ENCODE results near the gene BORCS5. TPM values are rescaled to one million over a fixed set of nuclear protein-coding genes. Genes with fewer than 3 reads are reported as not detected.
A peak's percentile ranks its signal among the peaks of the same experiment; 100 is the strongest.

The BORCS5 gene
- total and polyA plus RNA-seq, 8 donors: 7.7 to 13.5 (median 9.1) TPM

DNA sequence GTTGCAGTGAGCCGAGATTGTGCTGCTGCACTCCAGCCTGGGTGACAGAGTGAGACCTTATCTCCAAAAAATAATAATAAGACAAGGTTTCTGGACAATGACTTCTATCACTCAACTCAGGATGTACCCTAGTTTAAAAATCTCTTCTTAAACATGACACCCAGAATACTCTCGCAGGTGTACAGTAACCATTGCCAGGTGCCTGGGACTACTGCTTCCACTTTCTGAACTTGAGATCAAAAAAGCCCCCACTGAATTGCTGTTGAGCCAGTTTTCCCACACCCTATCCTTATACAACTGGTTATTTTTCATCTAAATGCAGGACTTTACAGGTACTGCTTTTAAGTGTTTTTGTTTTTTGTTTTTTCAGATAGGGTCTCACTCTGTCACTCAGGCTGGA, 36.3 kb downstream of the BORCS5 start:
- TF ChIP-seq, protein P1, sequence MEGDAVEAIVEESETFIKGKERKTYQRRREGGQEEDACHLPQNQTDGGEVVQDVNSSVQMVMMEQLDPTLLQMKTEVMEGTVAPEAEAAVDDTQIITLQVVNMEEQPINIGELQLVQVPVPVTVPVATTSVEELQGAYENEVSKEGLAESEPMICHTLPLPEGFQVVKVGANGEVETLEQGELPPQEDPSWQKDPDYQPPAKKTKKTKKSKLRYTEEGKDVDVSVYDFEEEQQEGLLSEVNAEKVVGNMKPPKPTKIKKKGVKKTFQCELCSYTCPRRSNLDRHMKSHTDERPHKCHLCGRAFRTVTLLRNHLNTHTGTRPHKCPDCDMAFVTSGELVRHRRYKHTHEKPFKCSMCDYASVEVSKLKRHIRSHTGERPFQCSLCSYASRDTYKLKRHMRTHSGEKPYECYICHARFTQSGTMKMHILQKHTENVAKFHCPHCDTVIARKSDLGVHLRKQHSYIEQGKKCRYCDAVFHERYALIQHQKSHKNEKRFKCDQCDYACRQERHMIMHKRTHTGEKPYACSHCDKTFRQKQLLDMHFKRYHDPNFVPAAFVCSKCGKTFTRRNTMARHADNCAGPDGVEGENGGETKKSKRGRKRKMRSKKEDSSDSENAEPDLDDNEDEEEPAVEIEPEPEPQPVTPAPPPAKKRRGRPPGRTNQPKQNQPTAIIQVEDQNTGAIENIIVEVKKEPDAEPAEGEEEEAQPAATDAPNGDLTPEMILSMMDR (IDR thresholded peaks at IDR 0.05): no peak
- intact Hi-C loops (cut with DNase I): no loop called here
- ATAC-seq (no peak), DNase-seq (no peak)
- H3K4me1 ChIP-seq: peaks cover 1 to 6% of the 10 kb centered on the region in 2 donors
- no peaks in the 10 kb centered on the region for H3K36me3 ChIP-seq
- H3K4me3 ChIP-seq: no peak overlapping the region
- H3K27ac ChIP-seq: no peak overlapping the region
- H3K9me3 ChIP-seq: no peaks in the 10 kb centered on the region
- H3K27me3 ChIP-seq: no peaks in the 10 kb centered on the region

DNA sequence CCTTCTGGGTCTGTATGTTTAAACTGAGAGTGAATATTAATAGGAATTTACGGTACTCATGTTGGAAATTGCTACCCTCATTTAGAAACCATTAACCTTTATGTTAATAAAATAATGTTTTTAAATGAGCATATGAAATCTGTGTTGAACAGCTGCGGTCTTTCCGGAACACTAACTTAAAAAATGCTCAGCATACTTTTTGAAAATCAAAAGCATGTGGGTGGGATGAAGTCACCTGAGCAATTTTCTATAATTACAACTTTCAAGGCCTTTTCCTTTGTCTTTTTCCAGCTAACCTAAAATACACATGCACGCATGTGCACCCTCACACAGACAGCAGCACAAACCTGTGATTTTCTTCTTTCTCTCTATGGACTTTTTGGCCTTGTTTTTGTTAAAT, 39.8 kb downstream of the BORCS5 start:
- TF ChIP-seq, protein P1 (IDR thresholded peaks at IDR 0.05): no peak
- no peak overlapping the region for H3K27ac ChIP-seq
- intact Hi-C loops (cut with DNase I): no loop called here

DNA sequence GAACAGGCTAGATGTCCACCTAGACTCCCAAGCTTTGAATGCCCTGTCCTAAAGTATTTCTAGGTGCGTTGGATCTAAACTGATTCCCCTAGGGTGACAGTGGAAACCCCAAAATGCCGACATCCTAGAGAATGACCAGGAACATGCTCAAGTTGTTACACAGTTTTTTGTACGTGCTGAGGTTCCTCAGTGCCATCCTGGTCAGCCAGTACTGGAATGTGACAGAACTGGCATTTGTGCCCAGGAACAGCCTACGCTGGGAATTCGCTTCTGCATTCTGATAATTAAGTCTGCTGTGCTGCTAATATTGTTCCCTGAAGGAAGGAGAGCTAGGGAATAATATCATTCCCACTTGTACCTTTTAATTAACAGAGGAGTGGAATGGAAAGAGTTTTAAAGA, 40.3 kb downstream of the BORCS5 start:
- Histone ChIP-seq H3K4me1 (peaks cover 13 to 14% of the 10 kb centered on the region in 2 donors), H3K4me3 (no peak overlapping the region), H3K27ac (peak overlapping the region in 1 of 2 donors; percentile 63), H3K9me3 (no peaks in the 10 kb centered on the region), H3K36me3 (no peaks in the 10 kb centered on the region), H3K27me3 (no peaks in the 10 kb centered on the region)
- TF ChIP-seq, protein P1 (IDR thresholded peaks at IDR 0.05): no peak
- ATAC-seq (no peak), DNase-seq (no peak)
- intact Hi-C loops (cut with DNase I): no loop called here

More for the DNA sequence above, 39.8 kb downstream of the BORCS5 start:
- H3K4me1 ChIP-seq: peaks cover 12 to 13% of the 10 kb centered on the region in 2 donors
- DNase-seq (no peak), ATAC-seq (no peak)
- H3K27me3 ChIP-seq: no peaks in the 10 kb centered on the region
- no peaks in the 10 kb centered on the region for H3K36me3 ChIP-seq
- H3K9me3 ChIP-seq: no peaks in the 10 kb centered on the region
- no peak overlapping the region for H3K4me3 ChIP-seq

DNA sequence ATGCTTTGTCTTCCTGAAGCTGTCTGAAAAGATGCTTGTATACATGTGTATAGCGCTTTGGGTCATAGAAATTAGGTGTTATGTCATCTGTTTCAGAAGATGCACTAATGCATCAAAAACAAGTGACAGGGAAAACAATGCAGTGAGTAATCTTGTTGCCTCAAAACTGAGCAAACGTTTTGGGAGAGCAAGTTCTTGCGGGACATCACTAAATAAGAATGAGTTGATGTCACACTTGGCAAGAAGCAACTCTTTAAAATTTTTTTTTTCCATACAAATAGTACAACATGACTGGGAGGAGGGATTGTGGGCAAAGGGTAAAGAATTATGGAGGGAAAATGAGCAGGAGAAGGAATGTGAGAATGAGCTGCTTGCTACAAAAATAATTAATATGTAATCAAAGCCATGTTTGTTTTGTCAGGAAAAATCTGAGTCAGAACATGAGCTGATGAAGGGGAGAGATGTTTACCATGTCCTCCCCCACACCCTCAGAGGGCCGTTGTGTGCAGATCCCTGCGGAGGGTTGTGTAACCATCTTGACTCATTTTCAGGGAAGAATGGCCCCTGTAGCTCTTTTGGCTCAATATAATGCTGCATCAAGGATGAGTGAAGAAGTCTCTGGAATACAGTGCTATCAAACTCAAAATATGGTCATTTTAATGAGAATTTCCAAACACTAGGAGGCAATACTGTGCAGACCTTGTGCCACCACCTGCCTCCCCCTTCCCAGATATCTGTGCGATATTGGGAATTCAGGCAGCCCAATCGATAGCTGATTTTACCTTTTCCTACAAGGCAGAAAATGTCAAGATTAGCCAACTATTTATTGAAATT, 41.4 kb downstream of the BORCS5 start:
- Histone ChIP-seq H3K27ac (peak overlapping the region; percentile 49 to 63), H3K9me3 (no peaks in the 10 kb centered on the region), H3K4me3 (no peak overlapping the region), H3K27me3 (no peaks in the 10 kb centered on the region), H3K36me3 (no peaks in the 10 kb centered on the region), H3K4me1 (peaks cover 13 to 25% of the 10 kb centered on the region in 2 donors)
- intact Hi-C loops (cut with DNase I): no loop called here
- DNase-seq (peak in 3 of 4 donors; percentile 76 to 89 (median 78)), ATAC-seq (peak; percentile 89)
- TF ChIP-seq, protein P1 (IDR thresholded peaks at IDR 0.05): no peak

DNA sequence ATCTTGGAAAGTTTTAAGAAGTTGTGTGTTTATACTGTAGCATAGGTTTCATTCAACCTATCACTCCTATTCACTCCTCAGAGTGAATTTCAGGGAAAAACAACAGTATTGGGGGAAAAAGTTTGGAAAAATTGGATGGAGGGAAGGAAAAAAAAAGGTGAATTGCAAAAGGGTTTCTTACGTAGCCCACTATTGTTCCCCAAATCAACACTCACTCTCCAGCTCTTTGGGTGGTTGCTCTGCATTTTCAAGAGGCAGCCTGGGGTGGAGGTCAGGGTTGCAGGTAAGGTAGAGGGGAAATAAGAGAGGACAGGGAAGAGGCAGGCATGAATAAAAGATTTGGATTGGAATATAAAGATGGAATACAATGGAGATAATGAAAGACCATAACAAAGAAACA, 42.3 kb downstream of the BORCS5 start:
- ATAC-seq (no peak), DNase-seq (no peak)
- Histone ChIP-seq H3K4me3 (no peak overlapping the region), H3K27me3 (no peaks in the 10 kb centered on the region), H3K27ac (peak overlapping the region; percentile 49 to 63), H3K4me1 (peaks cover 18 to 31% of the 10 kb centered on the region in 2 donors), H3K9me3 (no peaks in the 10 kb centered on the region), H3K36me3 (no peaks in the 10 kb centered on the region)
- TF ChIP-seq, protein P1 (IDR thresholded peaks at IDR 0.05): no peak
- intact Hi-C loops (cut with DNase I): no loop called here
